Heart right ventricle (tissue), 16 donors: ENCODE data around the gene NR1I2. TPM values are rescaled to one million over a fixed set of nuclear protein-coding genes. Genes with fewer than 3 reads are reported as not detected.

Experiments used
- ATAC-seq, 8 donors: fragments of 200-7000 bp; cut with Tn5 transposase; one replicate each; pipeline ENCODE4 v1.9.1; 2020; ENCODE audit warnings: mild to moderate bottlenecking in 8 of 8, moderate library complexity in 8 of 8, moderate number of reproducible peaks in 1 of 8
- DNase-seq, 2 donors: peaks; one replicate each; pipeline ENCODE4 v3.0.0-alpha.2; 2020
- H3K27ac ChIP-seq, 10 donors: fragments of 200-600 bp; sonication (generic) in 2 of 10; one replicate each; pipeline versions ENCODE4 v1.5.0 to v1.8.0; 2020 to 2022; ENCODE audit warnings: mild to moderate bottlenecking in 3 of 10
- H3K27me3 ChIP-seq, 7 donors: fragments of 200-600 bp; one replicate each; pipeline ENCODE4 v1.8.0; 2021 to 2022; ENCODE audit warnings: mild to moderate bottlenecking in 2 of 7
- H3K36me3 ChIP-seq, 9 donors: fragments of 200-600 bp; sonication (generic) in 1 of 9; one replicate each; pipeline versions ENCODE4 v1.5.0 to v1.8.0; 2020 to 2022; ENCODE audit warnings: mild to moderate bottlenecking in 2 of 9
- H3K4me1 ChIP-seq, 9 donors: fragments of 200-600 bp; sonication (generic) in 1 of 9; one replicate each; pipeline versions ENCODE4 v1.5.0 to v1.8.0; 2020 to 2022; ENCODE audit warnings: mild to moderate bottlenecking in 4 of 9
- H3K4me3 ChIP-seq, 10 donors: fragments of 200-600 bp; sonication (generic) in 2 of 10; one replicate each; pipeline versions ENCODE4 v1.5.0 to v1.8.0; 2020 to 2022; ENCODE audit warnings: mild to moderate bottlenecking in 7 of 10, moderate library complexity in 2 of 10
- H3K9me3 ChIP-seq, 11 donors: fragments of 200-600 bp in 10 of 11; sonication (generic) in 2 of 11; one replicate each; pipeline versions ENCODE4 v1.5.0 to v1.8.0; 2013 to 2022; ENCODE audit warnings: mild to moderate bottlenecking in 2 of 11, control low read depth in 1 of 11, moderate library complexity in 1 of 11
- WGBS, 2 donors: extraction: QIAGEN DNeasy Blood & Tissue Kit; methylation state at CpG; one replicate each; pipeline ENCODE4 v1.1.7; 2013; ENCODE audit warnings: inconsistent platforms in 1 of 2; 5-methylcytosine and 5-hydroxymethylcytosine counted together
- intact Hi-C, 10 donors: fragments of 100-400 bp; cut with DNase I; formaldehyde crosslinking; loops; one replicate each; pipeline versions ENCODE4 v1.11.1 to v1.14.2; 2022
- polyA plus RNA-seq, 2 donors: library from polyadenylated mRNA; stranded (reverse); fragments of 200-250 nt; gene quantifications; one replicate each; pipeline ENCODE4 v1.2.3, GENCODE V29; 2013
- total RNA-seq, 10 donors: library from RNA; stranded (reverse); fragmentation: NEBNext Ultra II Directional in 3 of 10; extraction: Animal tissue kit (Norgen Biotek cat#: 25700) in 3 of 10; gene quantifications; one replicate each; pipeline versions ENCODE4 v1.2.1 to v1.2.4, GENCODE V29; 2021 to 2023
- TF ChIP-seq, protein P1 (sequence below), 9 donors: fragments of 200-600 bp; sonication (generic) in 2 of 9; IDR thresholded peaks; one replicate each; pipeline versions ENCODE4 v1.5.0 to v1.8.0; 2021 to 2022; ENCODE audit warnings: antibody characterized with exemption in 9 of 9, mild to moderate bottlenecking in 5 of 9, moderate library complexity in 1 of 9
- donor health status: Arrhythmogenic right ventricular cardiomyopathy.
- donor health status: ischemic (EF 13 %, LVEDD 7.1; RV severe dilation, severe dysfunction).
- donor health status: healthy with polysubstance abuse.
- donor health status: DM: no; HTN: yes; CAD: no.
- donor health status: DM: no; HTN: no; CAD: no.
- donor health status: ischemic (EF 25% LVEDD 6.9; RV normal size, moderate dysfunction).
- donor health status: ischemic (EF 25% LVEDD 5.7; RV mildly dilated, moderate dysfunction).
- donor health status: healthy.
- donor health status: DM: yes; HTN: yes; CAD: no.
- donor health status: Ischemic cardiomyopathy.
- donor health status: ischemic (EF 35%, LVEDD 5.7; RV mildly dilated, moderate dysfunction).
- donor health status: nonischemic (EF 11% LVEDD 7.7; RV severe dilation, severe dysfunction).
- donor health status: DM: yes; HTN: yes; CAD: no.
- donor health status: PGD.
- donor health status: ischemic (EF 29% LVEDD 5.4; RV normal size, mild dysfunction).
- donor health status: nonischemic (EF 23%, LVEDD 6.1; RV moderate dilation, normal function).

Gene NR1I2
- total and polyA plus RNA-seq, 12 donors, result 0.03 to 0.31 (median 0.21) TPM; not detected in 3

- intact Hi-C loops, result no loop called here
- ATAC-seq (no peak), DNase-seq (no peak)
- no peaks in the 10 kb centered on the region for H3K27me3 ChIP-seq
- H3K4me1 ChIP-seq, result peaks cover 0 to 8% (median 0%) of the 10 kb centered on the region in 9 donors
- peaks cover 0 to 17% (median 5%) of the 10 kb centered on the region in 11 donors for H3K9me3 ChIP-seq
- no peaks in the 10 kb centered on the region for H3K36me3 ChIP-seq
- WGBS, 2 donors, result 88 to 91% methylated on average over 2 of the region's 2 CpGs
- TF ChIP-seq, protein P1, sequence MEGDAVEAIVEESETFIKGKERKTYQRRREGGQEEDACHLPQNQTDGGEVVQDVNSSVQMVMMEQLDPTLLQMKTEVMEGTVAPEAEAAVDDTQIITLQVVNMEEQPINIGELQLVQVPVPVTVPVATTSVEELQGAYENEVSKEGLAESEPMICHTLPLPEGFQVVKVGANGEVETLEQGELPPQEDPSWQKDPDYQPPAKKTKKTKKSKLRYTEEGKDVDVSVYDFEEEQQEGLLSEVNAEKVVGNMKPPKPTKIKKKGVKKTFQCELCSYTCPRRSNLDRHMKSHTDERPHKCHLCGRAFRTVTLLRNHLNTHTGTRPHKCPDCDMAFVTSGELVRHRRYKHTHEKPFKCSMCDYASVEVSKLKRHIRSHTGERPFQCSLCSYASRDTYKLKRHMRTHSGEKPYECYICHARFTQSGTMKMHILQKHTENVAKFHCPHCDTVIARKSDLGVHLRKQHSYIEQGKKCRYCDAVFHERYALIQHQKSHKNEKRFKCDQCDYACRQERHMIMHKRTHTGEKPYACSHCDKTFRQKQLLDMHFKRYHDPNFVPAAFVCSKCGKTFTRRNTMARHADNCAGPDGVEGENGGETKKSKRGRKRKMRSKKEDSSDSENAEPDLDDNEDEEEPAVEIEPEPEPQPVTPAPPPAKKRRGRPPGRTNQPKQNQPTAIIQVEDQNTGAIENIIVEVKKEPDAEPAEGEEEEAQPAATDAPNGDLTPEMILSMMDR (IDR thresholded peaks at IDR 0.05), result no peak
- no peak overlapping the region for H3K4me3 ChIP-seq
- no peak overlapping the region for H3K27ac ChIP-seq
These were observed 3.1 kb upstream of the NR1I2 start for GRCh38 chr3:119778811-119779210.

DNA sequence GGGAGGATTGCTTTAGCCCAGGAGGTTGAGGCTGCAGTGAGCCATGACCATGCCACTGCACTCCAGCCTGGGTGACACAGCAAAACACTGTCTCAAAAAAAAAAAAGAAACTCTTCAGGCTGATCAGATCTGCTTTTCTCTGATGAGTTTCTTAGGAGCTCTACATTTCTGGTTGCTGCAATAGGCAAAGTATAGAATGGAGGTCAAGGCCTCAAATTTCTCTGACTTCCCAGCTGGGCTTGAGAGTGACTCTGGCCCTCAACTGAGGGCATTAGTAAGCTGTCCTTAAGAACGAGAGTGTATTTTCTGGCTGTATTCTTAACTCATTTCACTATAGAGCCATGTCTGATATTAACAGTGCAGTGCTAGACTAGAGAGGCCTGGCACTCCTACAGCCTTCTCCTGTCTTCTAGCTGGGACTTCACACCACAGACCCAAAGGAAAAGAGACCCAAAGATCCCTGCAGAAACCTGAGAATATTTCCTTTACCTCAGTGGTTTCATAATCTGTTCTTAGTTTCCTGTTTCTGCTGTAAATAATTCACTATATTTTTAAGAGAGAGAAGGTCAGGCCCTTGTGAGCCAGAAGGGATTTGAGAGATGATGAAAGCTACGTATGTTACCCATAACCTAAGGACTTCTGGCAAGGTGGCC, 2.0 kb upstream of the NR1I2 start:
- no peak overlapping the region for H3K4me3 ChIP-seq
- TF ChIP-seq, protein P1 (IDR thresholded peaks at IDR 0.05), result no peak
- WGBS, 2 donors, result 76 to 81% methylated on average over 2 of the region's 2 CpGs
- H3K27ac ChIP-seq, result no peak overlapping the region
- intact Hi-C loops, result loop anchor here in 1 of 10 donors (5.0 kb wide), 1 partner anchor 38 kb away; no protein-coding TSS in a partner anchor
- H3K36me3 ChIP-seq, result no peaks in the 10 kb centered on the region
- H3K27me3 ChIP-seq, result no peaks in the 10 kb centered on the region
- H3K9me3 ChIP-seq, result peaks cover 0 to 17% (median 5%) of the 10 kb centered on the region in 11 donors
- peaks cover 0 to 8% (median 0%) of the 10 kb centered on the region in 9 donors for H3K4me1 ChIP-seq
- ATAC-seq (no peak), DNase-seq (no peak)

DNA sequence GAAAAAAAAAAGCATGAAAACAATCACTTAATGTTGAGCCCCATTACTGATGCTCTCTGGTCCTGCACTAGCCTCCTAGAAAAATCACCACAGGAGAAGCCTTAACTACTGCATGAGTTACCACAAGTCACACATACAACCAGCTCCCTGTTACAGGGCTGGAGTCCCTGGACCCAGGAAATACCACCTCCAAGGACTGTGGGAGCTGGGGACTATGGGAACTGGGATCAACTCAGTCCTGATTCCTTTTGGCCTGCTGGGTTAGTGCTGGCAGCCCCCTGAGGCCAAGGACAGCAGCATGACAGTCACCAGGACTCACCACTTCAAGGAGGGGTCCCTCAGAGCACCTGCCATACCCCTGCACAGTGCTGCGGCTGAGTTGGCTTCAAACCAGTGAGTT, 559 bp downstream of the NR1I2 start:
- TF ChIP-seq, protein P1 (IDR thresholded peaks at IDR 0.05), result no peak
- DNase-seq (no peak), ATAC-seq (no peak)
- H3K4me1 ChIP-seq, result peaks cover 0 to 8% (median 0%) of the 10 kb centered on the region in 9 donors
- WGBS, 2 donors, result 100% methylated on average over 1 of the region's 1 CpG
- no peaks in the 10 kb centered on the region for H3K9me3 ChIP-seq
- H3K27me3 ChIP-seq, result no peaks in the 10 kb centered on the region
- no peak overlapping the region for H3K4me3 ChIP-seq
- H3K36me3 ChIP-seq, result no peaks in the 10 kb centered on the region
- intact Hi-C loops, result loop anchor here in 1 of 10 donors (5.0 kb wide), 1 partner anchor 40 kb away; no protein-coding TSS in a partner anchor
- H3K27ac ChIP-seq, result no peak overlapping the region

GRCh38 chr3:119783255-119783654, 1.4 kb downstream of the NR1I2 start:
- ATAC-seq (no peak), DNase-seq (no peak)
- Histone ChIP-seq H3K4me3 (no peak overlapping the region), H3K9me3 (no peaks in the 10 kb centered on the region), H3K4me1 (peaks cover 0 to 8% (median 0%) of the 10 kb centered on the region in 9 donors), H3K27ac (no peak overlapping the region), H3K36me3 (no peaks in the 10 kb centered on the region), H3K27me3 (no peaks in the 10 kb centered on the region)
- TF ChIP-seq, protein P1 (IDR thresholded peaks at IDR 0.05), result no peak
- intact Hi-C loops, result loop anchor here in 1 of 10 donors (5.0 kb wide), 1 partner anchor 41 kb away; no protein-coding TSS in a partner anchor
- WGBS, 2 donors, result 79 to 90% methylated on average over 2 of the region's 2 CpGs
